Measurements from ENCODE around the gene PROKR1. TPM values are rescaled to one million over a fixed set of nuclear protein-coding genes. Genes with fewer than 3 reads are reported as not detected.

The PROKR1 gene
- total and polyA plus RNA-seq, 2 of the 4 experiments (the other 2 are of a cell fraction): not detected

- Histone ChIP-seq H2BK120ac (ENCODE audit: low read depth, low read length) (no peak overlapping the region), H3K18ac (ENCODE audit: low read depth, low read length) (no peak overlapping the region), H4K91ac (ENCODE audit: insufficient read depth, low read depth, low read length) (no peak overlapping the region), H2AFZ (replicated peaks; ENCODE audit: low read length, poor library complexity) (no peak overlapping the region), H3K4me3 (ENCODE audit: insufficient read depth, low read depth, low read length) (no peak overlapping the region), H4K5ac (ENCODE audit: low read depth, low read length) (no peak overlapping the region), H3K4me1 (ENCODE audit: control insufficient read depth, insufficient read depth, low read length) (no peaks in the 10 kb centered on the region), H2AK5ac (ENCODE audit: low read depth, low read length) (no peak overlapping the region), H3K27me3 (ENCODE audit: control insufficient read depth, insufficient read depth, low read length) (no peaks in the 10 kb centered on the region), H3K9ac (ENCODE audit: low read depth, low read length) (no peak overlapping the region), H2BK5ac (ENCODE audit: low read depth, low read length, poor library complexity, severe bottlenecking) (no peak overlapping the region), H3K14ac (replicated peaks; ENCODE audit: low read depth, low read length) (no peak overlapping the region), H2AK9ac (replicated peaks; ENCODE audit: low read depth, low read length, poor library complexity) (no peak overlapping the region), H2BK15ac (ENCODE audit: low read depth, low read length) (no peak overlapping the region), H4K20me1 (ENCODE audit: insufficient read depth, low read length) (no peaks in the 10 kb centered on the region), H3K56ac (ENCODE audit: extremely low read depth, insufficient read depth, low read length) (no peak overlapping the region), H3K36me3 (ENCODE audit: control insufficient read depth, insufficient read depth, low read length) (no peaks in the 10 kb centered on the region), H3K9me1 (ENCODE audit: insufficient read depth, low read length) (no peaks in the 10 kb centered on the region), H4K8ac (ENCODE audit: low read depth in 2 of 2, low read length in 2 of 2) (no peak overlapping the region), H3K4me2 (ENCODE audit: low read depth, low read length) (no peak overlapping the region), H3K9me3 (ENCODE audit: control insufficient read depth, insufficient read depth, low read length) (0 out of 2 replicates have a peak, but pooled peaks cover 2% of the 10 kb centered on the region), H3K27ac (ENCODE audit: insufficient read depth, low read length) (no peak overlapping the region), H2BK20ac (ENCODE audit: low read depth, low read length) (no peak overlapping the region), H3K4ac (ENCODE audit: low read depth, low read length) (no peak overlapping the region), H3K79me1 (ENCODE audit: low read depth in 1 of 2, low read length in 2 of 2) (no peaks in the 10 kb centered on the region), H3K23ac (ENCODE audit: low read depth, low read length) (no peak overlapping the region)
- CTCF ChIA-PET: no interaction called here
- no peak for DNase-seq
- no CpG with 5 or more reads among the region's 1 CpG for WGBS, 2 experiments (ENCODE audit: extremely low coverage in 2 of 2, insufficient read length in 1 of 2)
- TF ChIP-seq FOS (IDR thresholded peaks at IDR 0.05; ENCODE audit: low read depth, low read length) (no peak), CHD1 (IDR thresholded peaks at IDR 0.05; ENCODE audit: low read depth, low read length) (no peak), SMC3 (IDR thresholded peaks at IDR 0.05; ENCODE audit: low read depth, low read length) (no peak), BHLHE40 (IDR thresholded peaks at IDR 0.05; ENCODE audit: low read depth, low read length) (no peak), POLR2A (IDR thresholded peaks at IDR 0.05; ENCODE audit: low read depth, low read length) (no peak), ELK1 (IDR thresholded peaks at IDR 0.05; ENCODE audit: borderline replicate concordance, low read depth, low read length) (no peak), RAD21 (IDR thresholded peaks at IDR 0.05; ENCODE audit: low read length) (no peak), CEBPB (IDR thresholded peaks at IDR 0.05; ENCODE audit: low read depth, low read length) (no peak), USF2 (IDR thresholded peaks at IDR 0.05; ENCODE audit: low read depth, low read length) (no peak), NFE2L2 (IDR thresholded peaks at IDR 0.05; ENCODE audit: low read depth, low read length) (no peak), MAZ (IDR thresholded peaks at IDR 0.05; ENCODE audit: borderline replicate concordance, low read depth, low read length) (no peak), MXI1 (IDR thresholded peaks at IDR 0.05; ENCODE audit: borderline replicate concordance, low read depth, low read length) (no peak), CTCF (conservative IDR thresholded peaks at IDR 0.05; ENCODE audit: low read depth, low read length) (no peak), MAFK (IDR thresholded peaks at IDR 0.05; ENCODE audit: low read depth, low read length) (no peak), RFX5 (IDR thresholded peaks at IDR 0.05; ENCODE audit: low read depth, low read length) (no peak), RCOR1 (IDR thresholded peaks at IDR 0.05; ENCODE audit: insufficient replicate concordance, low read length) (no peak)
- POLR2A ChIA-PET (ENCODE audit: unreplicated experiment): no interaction called here
- in situ Hi-C loops (cut with MboI; ENCODE audit: low sequenced_read_pairs): no loop called here
- BruUV-seq (replicated peaks): no TSS peak
- intact Hi-C loops (cut with micrococcal nuclease): no loop called here
- ATAC-seq (ENCODE audit: low read depth): no peak
- dilution Hi-C loops (cut with HindIII; ENCODE audit: low sequenced_read_pairs, unreplicated experiment): no loop called here
Measured at GRCh38 chr2:68603059-68603458, 40.3 kb upstream of the PROKR1 start.

All from IMR-90 (cell line).